ENCODE measurements around the gene ORC6.

GRCh38 chr16:46718214-46718613 is 28.8 kb downstream of the ORC6 start:
- no peak for TF ChIP-seq CTCF (IDR thresholded peaks at IDR 0.05)
- no peak for TF ChIP-seq POLR2AphosphoS5 (IDR thresholded peaks at IDR 0.05)
- TF ChIP-seq EP300 (IDR thresholded peaks at IDR 0.05; ENCODE audit: low read depth): no peak
- TF ChIP-seq POLR2A (IDR thresholded peaks at IDR 0.05): no peak
